OCI-LY7 (cell line): ENCODE results near the gene ITGB7. TPM values are rescaled to one million over a fixed set of nuclear protein-coding genes. Genes with fewer than 3 reads are reported as not detected.
A peak's percentile ranks its signal among the peaks of the same experiment; 100 is the strongest.

Experiments
- BruUV-seq: library from RNA; stranded (reverse); fragments of 400-500 nt; replicated peaks from 2 replicates; lab custom pipeline; 2021; lab: Mats Ljungman, UMichigan
- CTCF ChIA-PET: fragments of 300-600 bp; sonication (Branson Sonifier 250); formaldehyde crosslinking; loops from one replicate; lab custom pipeline; 2022; ENCODE audit warnings: antibody characterized with exemption; ENCODE audit not compliant: unreplicated experiment; lab: Charles Lee
- POLR2A ChIA-PET: fragments of 300-600 bp; sonication (Branson Sonifier 250); formaldehyde crosslinking; loops from one replicate; lab custom pipeline; 2022; ENCODE audit warnings: antibody characterized with exemption; lab: Charles Lee
- DNase-seq: peaks from one replicate; pipeline ENCODE4 v3.0.0-alpha.2; 2015; ENCODE audit warnings: low spot score
- H2AFZ ChIP-seq: fragments of 200-600 bp; sonication (generic), shearing (Covaris generic); 2 replicates; pipeline ENCODE4 v1.6.1; 2014; ENCODE audit warnings: mild to moderate bottlenecking, antibody characterized with exemption, low read length, moderate library complexity
- H3K27ac ChIP-seq: fragments of 200-600 bp; sonication (generic); 2 replicates; pipeline ENCODE4 v1.5.1; 2014; ENCODE audit warnings: mixed run types, low read depth, mild to moderate bottlenecking, moderate library complexity, low read length, inconsistent platforms; ENCODE audit not compliant: poor library complexity, severe bottlenecking
- H3K36me3 ChIP-seq: fragments of 200-600 bp; sonication (generic); 2 replicates; pipeline ENCODE4 v1.6.1; 2014; ENCODE audit warnings: mild to moderate bottlenecking, antibody characterized with exemption, low read length, moderate library complexity, mixed read lengths; ENCODE audit not compliant: insufficient read depth
- H3K4me1 ChIP-seq: fragments of 200-600 bp; sonication (generic); 2 replicates; pipeline ENCODE4 v1.5.1; 2014; ENCODE audit warnings: mild to moderate bottlenecking, low read length; ENCODE audit not compliant: insufficient read depth, poor library complexity, severe bottlenecking
- H3K4me2 ChIP-seq: fragments of 200-600 bp; sonication (generic); 2 replicates; pipeline ENCODE4 v1.6.1; 2014; ENCODE audit warnings: mild to moderate bottlenecking, low read length
- H3K4me3 ChIP-seq: fragments of 200-600 bp; sonication (generic); 2 replicates; pipeline ENCODE4 v1.5.1; 2014; ENCODE audit warnings: mild to moderate bottlenecking, low read depth, low read length; ENCODE audit not compliant: poor library complexity, severe bottlenecking
- H3K79me2 ChIP-seq: fragments of 200-600 bp; sonication (generic); 2 replicates; pipeline ENCODE4 v1.6.1; 2016; ENCODE audit warnings: low read depth, mild to moderate bottlenecking, low read length, moderate library complexity, mixed read lengths; ENCODE audit not compliant: insufficient read depth
- H3K9me2 ChIP-seq: fragments of 200-600 bp; sonication (generic); 2 replicates; pipeline ENCODE4 v1.6.1; 2016; ENCODE audit warnings: mild to moderate bottlenecking, low read length, mixed read lengths; ENCODE audit not compliant: insufficient read depth
- H3K9me3 ChIP-seq: fragments of 200-600 bp; sonication (generic); 2 replicates; pipeline ENCODE4 v1.6.1; 2014; ENCODE audit warnings: mild to moderate bottlenecking, mixed run types, low read length, mixed read lengths
- H4K20me1 ChIP-seq: fragments of 200-600 bp; sonication (generic); 2 replicates; pipeline ENCODE4 v1.6.1; 2014; ENCODE audit warnings: mild to moderate bottlenecking, antibody characterized with exemption, low read length, moderate library complexity, mixed read lengths; ENCODE audit not compliant: insufficient read depth
- EZH2phosphoT487 ChIP-seq: fragments of 200-600 bp; sonication (generic); IDR thresholded peaks from 2 replicates; pipeline ENCODE4 v1.6.1; 2018; ENCODE audit warnings: low read depth, borderline replicate concordance, mild to moderate bottlenecking, mixed run types, antibody characterized with exemption, low read length, moderate library complexity, mixed read lengths
- intact Hi-C: fragments of 100-400 bp; cut with micrococcal nuclease; formaldehyde crosslinking; loops from one replicate; pipeline ENCODE4 v1.10.0; 2022; ENCODE audit not compliant: unreplicated experiment
- total RNA-seq, 2 experiments: library from RNA; depleted of rRNA in 1 of 2; stranded (reverse); fragments of >200 nt in 1 of 2; shearing (Covaris generic) in 1 of 2; gene quantifications; 2 replicates each; pipeline ENCODE4 v1.2.3, GENCODE V29; 2014 to 2022
- TF ChIP-seq, protein P1 (sequence below): fragments of 200-600 bp; sonication (generic); conservative IDR thresholded peaks from 2 replicates; pipeline ENCODE4 v1.5.1; 2014; ENCODE audit warnings: mild to moderate bottlenecking, antibody characterized with exemption, low read length, moderate library complexity, mixed read lengths

ITGB7 gene
- total RNA-seq, 2 experiments from 2014 or later: 51.7 to 207 TPM

DNA sequence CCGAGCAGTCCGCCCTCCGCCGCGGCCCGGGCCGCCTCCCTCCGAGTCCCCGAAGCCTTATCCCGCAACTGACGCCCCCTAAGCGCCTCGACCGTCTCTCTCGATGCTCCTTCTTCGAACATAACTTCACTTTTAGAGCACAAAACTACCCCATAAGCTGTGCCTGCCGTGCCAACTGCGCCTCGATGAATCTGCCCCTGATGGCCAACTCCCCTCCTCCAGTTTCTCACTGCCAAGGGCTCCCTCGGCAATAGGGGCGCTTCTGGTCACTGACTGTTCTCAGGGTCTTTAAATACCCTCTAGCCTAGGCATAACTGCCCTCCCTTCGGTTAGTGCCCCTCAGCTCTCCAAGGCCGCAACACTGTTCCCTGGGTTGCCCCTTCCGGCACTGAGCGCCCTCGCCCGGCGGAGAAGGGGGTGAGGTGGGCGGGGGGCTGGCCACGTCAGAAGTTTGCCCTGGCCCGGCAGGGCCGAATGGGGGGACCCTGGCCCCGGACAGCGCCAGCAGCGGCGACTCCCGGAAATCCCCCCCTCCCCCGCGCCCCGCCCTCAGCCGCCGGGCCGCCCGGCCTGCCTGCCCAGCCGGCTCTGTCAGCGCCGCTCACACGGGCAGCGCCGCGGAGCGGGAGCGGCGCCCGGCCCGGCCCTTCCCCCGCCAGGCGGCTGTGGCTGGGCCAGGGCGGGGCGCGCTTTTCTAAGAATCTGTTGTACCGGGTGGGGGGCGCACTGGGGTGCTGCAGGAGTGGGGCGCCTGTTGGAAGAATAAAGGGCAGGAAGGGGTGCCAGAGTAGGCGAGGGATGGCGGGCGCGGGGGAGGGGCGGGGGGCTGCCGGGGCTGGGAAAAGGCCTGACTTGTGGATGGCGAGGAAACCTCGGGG lies 14.4 kb upstream of the ITGB7 start:
- Histone ChIP-seq H3K4me1 (peaks cover 66% of the 10 kb centered on the region), H3K36me3 (no peaks in the 10 kb centered on the region), H3K4me3 (peak overlapping the region; percentile 74), H3K9me3 (no peaks in the 10 kb centered on the region), H3K4me2 (peak overlapping the region; percentile 96), H4K20me1 (no peaks in the 10 kb centered on the region), H3K9me2 (no peaks in the 10 kb centered on the region), H2AFZ (peak overlapping the region; percentile 77), H3K27ac (peak overlapping the region; percentile 90), H3K79me2 (no peaks in the 10 kb centered on the region)
- CTCF ChIA-PET: interaction anchor here (1.2 kb wide), 1 partner anchor 11 kb away, joined by 3 read pairs; no protein-coding TSS in a partner anchor
- DNase-seq: peak; percentile 65
- BruUV-seq: no TSS peak
- POLR2A ChIA-PET: interaction anchor here (0.8 to 3.4 kb wide), 4 partner anchors 14 to 99 kb away, joined by 3 to 21 read pairs (median 4); partner anchors contain the start of genes ESPL1 and ITGB7
- intact Hi-C loops: loop anchor here (1.0 to 2.0 kb wide), 3 partner anchors 31 to 47 kb away; partner anchors contain the start of genes CSAD, ESPL1 and ZNF740
- no peak for TF ChIP-seq EZH2phosphoT487
- TF ChIP-seq, protein P1, sequence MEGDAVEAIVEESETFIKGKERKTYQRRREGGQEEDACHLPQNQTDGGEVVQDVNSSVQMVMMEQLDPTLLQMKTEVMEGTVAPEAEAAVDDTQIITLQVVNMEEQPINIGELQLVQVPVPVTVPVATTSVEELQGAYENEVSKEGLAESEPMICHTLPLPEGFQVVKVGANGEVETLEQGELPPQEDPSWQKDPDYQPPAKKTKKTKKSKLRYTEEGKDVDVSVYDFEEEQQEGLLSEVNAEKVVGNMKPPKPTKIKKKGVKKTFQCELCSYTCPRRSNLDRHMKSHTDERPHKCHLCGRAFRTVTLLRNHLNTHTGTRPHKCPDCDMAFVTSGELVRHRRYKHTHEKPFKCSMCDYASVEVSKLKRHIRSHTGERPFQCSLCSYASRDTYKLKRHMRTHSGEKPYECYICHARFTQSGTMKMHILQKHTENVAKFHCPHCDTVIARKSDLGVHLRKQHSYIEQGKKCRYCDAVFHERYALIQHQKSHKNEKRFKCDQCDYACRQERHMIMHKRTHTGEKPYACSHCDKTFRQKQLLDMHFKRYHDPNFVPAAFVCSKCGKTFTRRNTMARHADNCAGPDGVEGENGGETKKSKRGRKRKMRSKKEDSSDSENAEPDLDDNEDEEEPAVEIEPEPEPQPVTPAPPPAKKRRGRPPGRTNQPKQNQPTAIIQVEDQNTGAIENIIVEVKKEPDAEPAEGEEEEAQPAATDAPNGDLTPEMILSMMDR: peak; percentile 74

DNA sequence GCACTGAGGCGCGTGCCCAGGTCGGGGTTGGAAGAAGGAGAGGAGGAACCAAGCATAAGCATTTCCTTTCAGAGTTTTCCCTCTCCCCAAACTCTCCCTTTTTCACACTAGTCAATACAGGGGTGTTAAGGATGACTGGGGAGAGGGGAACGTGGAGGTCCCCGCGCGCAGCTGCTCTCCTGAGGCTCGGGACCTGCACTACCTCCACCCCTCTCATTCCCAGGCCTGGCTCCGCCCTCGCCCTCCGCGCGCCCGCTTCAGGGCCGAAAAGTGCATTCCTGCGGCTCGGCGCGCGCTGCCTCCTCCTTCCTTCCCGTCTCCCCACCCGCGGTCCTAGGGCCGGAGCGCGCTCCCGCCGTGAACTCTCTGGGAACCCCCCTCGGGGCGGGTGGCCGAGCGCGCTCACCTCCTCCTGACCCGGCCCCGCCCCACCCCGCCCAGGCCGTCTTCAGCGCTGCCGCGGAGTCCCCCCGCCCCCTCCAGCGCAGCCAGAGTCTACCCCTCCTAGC lies 13.7 kb upstream of the ITGB7 start:
- intact Hi-C loops: loop anchor here (1.0 to 2.0 kb wide), 3 partner anchors 32 to 48 kb away; partner anchors contain the start of genes CSAD, ESPL1 and ZNF740
- Histone ChIP-seq H2AFZ (peak overlapping the region; percentile 82), H3K4me3 (peak overlapping the region; percentile 74), H3K4me2 (peak overlapping the region; percentile 96), H3K79me2 (no peaks in the 10 kb centered on the region), H4K20me1 (no peaks in the 10 kb centered on the region), H3K9me2 (no peaks in the 10 kb centered on the region), H3K36me3 (no peaks in the 10 kb centered on the region), H3K9me3 (no peaks in the 10 kb centered on the region), H3K4me1 (peaks cover 73% of the 10 kb centered on the region), H3K27ac (peak overlapping the region; percentile 90)
- TF ChIP-seq, protein P1: no peak
- no peak for TF ChIP-seq EZH2phosphoT487
- no TSS peak for BruUV-seq
- ChIA-PET CTCF (interaction anchor here (1.2 to 1.8 kb wide), 3 partner anchors 10 to 46 kb away, joined by 3 to 10 read pairs (median 4); no protein-coding TSS in a partner anchor), POLR2A (interaction anchor here (0.5 to 3.4 kb wide), 10 partner anchors 12 to 100 kb away, joined by 3 to 21 read pairs (median 4); partner anchors contain the start of genes CSAD, ESPL1, ITGB7 and ZNF740)
- peak; percentile 90 for DNase-seq
